ENCODE results near the gene NPC1L1. TPM values are rescaled to one million over a fixed set of nuclear protein-coding genes. Genes with fewer than 3 reads are reported as not detected.

NPC1L1 gene
- total RNA-seq, 1 experiment from 2014 or later, result 0.04 TPM

DNA sequence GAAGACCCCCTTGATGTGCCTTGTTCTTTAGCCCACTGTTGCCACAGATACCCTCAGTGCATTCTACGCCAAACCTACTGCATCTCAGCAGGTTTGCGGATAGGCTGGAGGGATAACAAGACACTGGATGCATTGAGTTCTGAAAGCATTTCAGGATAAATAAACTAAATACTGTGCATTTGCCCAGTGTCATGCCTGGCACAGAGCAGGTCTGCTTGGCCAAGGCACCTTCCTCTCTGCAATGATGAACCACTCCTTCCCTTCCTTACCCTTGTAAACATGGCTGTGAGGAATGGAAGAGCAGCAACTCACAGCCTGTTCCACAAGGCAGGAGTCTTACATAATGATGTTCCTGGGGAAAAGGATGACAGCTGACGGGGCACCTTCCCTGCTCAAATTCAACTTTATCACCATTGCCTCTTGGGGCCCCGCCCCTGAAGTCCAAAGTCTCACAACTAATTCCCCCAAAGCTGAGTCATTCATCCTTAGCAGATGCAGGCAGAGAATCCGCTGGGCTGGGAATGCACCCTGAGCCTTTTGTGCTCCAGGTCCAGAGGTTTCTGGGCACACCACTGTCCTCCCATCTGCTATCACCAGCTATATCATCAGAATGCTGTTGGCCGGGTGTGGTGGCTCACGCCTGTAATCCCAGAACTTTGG lies 21.0 kb upstream of the NPC1L1 start:
- ATAC-seq (peak; percentile 56), DNase-seq (peak; percentile 72)
- no peak overlapping the region for H2AFZ ChIP-seq (ENCODE audit: low read length)
- no peaks in the 10 kb centered on the region for H3F3A ChIP-seq (ENCODE audit: low read length, unreplicated experiment)
- BruUV-seq (replicated peaks), result no TSS peak
- CTCF ChIA-PET, result no interaction called here
- H3K9me2 ChIP-seq (replicated peaks; ENCODE audit: low read length), result no peaks in the 10 kb centered on the region
- H3K27ac ChIP-seq (ENCODE audit: low read length), result peak overlapping the region; percentile 11; the same call in 1 of the 2 replicates
- H4K20me1 ChIP-seq (ENCODE audit: low read length), result peaks cover 6% of the 10 kb centered on the region; the same call in 1 of the 2 replicates
- H3K79me2 ChIP-seq (ENCODE audit: low read length), result no peaks in the 10 kb centered on the region
- POLR2A ChIA-PET (ENCODE audit: unreplicated experiment), result no interaction called here
- no peak overlapping the region for H3K9ac ChIP-seq (ENCODE audit: low read length)
- H3K36me3 ChIP-seq (ENCODE audit: low read depth, low read length), result peaks cover 16% of the 10 kb centered on the region; the same call in 1 of the 2 replicates
- no peak overlapping the region for H3K4me2 ChIP-seq (ENCODE audit: low read length)
- TF ChIP-seq, protein P1, sequence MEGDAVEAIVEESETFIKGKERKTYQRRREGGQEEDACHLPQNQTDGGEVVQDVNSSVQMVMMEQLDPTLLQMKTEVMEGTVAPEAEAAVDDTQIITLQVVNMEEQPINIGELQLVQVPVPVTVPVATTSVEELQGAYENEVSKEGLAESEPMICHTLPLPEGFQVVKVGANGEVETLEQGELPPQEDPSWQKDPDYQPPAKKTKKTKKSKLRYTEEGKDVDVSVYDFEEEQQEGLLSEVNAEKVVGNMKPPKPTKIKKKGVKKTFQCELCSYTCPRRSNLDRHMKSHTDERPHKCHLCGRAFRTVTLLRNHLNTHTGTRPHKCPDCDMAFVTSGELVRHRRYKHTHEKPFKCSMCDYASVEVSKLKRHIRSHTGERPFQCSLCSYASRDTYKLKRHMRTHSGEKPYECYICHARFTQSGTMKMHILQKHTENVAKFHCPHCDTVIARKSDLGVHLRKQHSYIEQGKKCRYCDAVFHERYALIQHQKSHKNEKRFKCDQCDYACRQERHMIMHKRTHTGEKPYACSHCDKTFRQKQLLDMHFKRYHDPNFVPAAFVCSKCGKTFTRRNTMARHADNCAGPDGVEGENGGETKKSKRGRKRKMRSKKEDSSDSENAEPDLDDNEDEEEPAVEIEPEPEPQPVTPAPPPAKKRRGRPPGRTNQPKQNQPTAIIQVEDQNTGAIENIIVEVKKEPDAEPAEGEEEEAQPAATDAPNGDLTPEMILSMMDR (conservative IDR thresholded peaks at IDR 0.05; ENCODE audit: low read depth, low read length), result no peak
- no peak for TF ChIP-seq EZH2 (IDR thresholded peaks at IDR 0.05; ENCODE audit: low read length, unreplicated experiment)
- TF ChIP-seq EZH2phosphoT487 (IDR thresholded peaks at IDR 0.05; ENCODE audit: borderline replicate concordance, low read length), result no peak
- H3K4me3 ChIP-seq (ENCODE audit: low read length), result no peak overlapping the region
- H3K9me3 ChIP-seq (ENCODE audit: low read length), result no peaks in the 10 kb centered on the region
- intact Hi-C loops (cut with micrococcal nuclease), result no loop called here
- H3K4me1 ChIP-seq (ENCODE audit: insufficient read depth, low read length), result peaks cover 16% of the 10 kb centered on the region
- H3K27me3 ChIP-seq (ENCODE audit: low read length), result no peaks in the 10 kb centered on the region

DNA sequence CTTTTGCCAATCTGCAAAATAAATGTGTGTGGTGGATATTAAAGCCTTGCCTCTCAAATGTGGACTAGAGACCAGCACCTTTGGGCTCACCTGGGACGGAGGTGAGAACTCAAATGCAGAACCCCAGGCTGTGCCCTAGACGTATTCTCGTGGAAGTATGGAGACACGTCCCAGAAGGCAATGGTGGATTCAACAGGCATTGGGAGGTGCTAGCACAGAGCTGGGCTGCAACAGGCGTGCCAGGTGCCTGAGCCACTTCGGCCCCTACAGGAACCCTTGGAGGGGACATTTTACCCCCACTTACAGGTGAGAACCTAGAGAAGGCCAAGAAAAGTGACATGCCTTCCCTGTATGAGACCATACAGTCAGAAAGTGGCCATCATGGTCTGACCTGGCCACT lies 20.4 kb upstream of the NPC1L1 start:
- intact Hi-C loops (cut with micrococcal nuclease), result no loop called here
- H3F3A ChIP-seq (ENCODE audit: low read length, unreplicated experiment), result no peaks in the 10 kb centered on the region
- H2AFZ ChIP-seq (ENCODE audit: low read length), result no peak overlapping the region
- BruUV-seq (replicated peaks), result no TSS peak
- peaks cover 16% of the 10 kb centered on the region for H3K4me1 ChIP-seq (ENCODE audit: insufficient read depth, low read length)
- H3K4me3 ChIP-seq (ENCODE audit: low read length), result no peak overlapping the region
- no peak overlapping the region for H3K27ac ChIP-seq (ENCODE audit: low read length)
- ChIA-PET CTCF (no interaction called here), POLR2A (ENCODE audit: unreplicated experiment) (no interaction called here)
- no peaks in the 10 kb centered on the region for H3K9me3 ChIP-seq (ENCODE audit: low read length)
- no peak for ATAC-seq
- no peaks in the 10 kb centered on the region for H3K9me2 ChIP-seq (replicated peaks; ENCODE audit: low read length)
- H4K20me1 ChIP-seq (ENCODE audit: low read length), result peaks cover 6% of the 10 kb centered on the region; the same call in 1 of the 2 replicates
- no peak for DNase-seq
- H3K4me2 ChIP-seq (ENCODE audit: low read length), result no peak overlapping the region
- TF ChIP-seq, protein P1 (conservative IDR thresholded peaks at IDR 0.05; ENCODE audit: low read depth, low read length), result no peak
- no peak for TF ChIP-seq EZH2phosphoT487 (IDR thresholded peaks at IDR 0.05; ENCODE audit: borderline replicate concordance, low read length)
- TF ChIP-seq EZH2 (IDR thresholded peaks at IDR 0.05; ENCODE audit: low read length, unreplicated experiment), result no peak
- no peak overlapping the region for H3K9ac ChIP-seq (ENCODE audit: low read length)
- no peaks in the 10 kb centered on the region for H3K27me3 ChIP-seq (ENCODE audit: low read length)
- peaks cover 16% of the 10 kb centered on the region; the same call in 1 of the 2 replicates for H3K36me3 ChIP-seq (ENCODE audit: low read depth, low read length)
- H3K79me2 ChIP-seq (ENCODE audit: low read length), result no peaks in the 10 kb centered on the region

DNA sequence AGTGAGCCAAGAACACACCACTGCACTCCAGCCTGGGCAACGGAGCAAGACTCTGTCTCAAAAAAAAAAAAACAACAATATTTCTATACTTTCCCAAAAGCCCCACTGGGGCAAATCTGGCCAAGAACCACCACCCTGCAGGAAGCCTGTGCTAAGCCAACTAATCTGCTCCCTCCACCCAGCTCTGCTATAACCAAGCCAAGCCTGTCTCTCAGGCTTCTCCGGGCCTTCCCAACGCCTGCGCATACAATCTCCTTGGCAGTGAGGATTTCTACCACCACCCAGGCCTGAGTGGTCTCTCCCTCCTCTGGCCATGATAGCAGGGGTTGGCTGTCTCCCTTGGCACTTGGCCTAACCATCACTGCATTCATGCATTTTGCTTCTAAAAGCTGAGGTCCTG lies 18.4 kb upstream of the NPC1L1 start:
- H3K27ac ChIP-seq (ENCODE audit: low read length), result no peak overlapping the region
- H3K9ac ChIP-seq (ENCODE audit: low read length), result no peak overlapping the region
- H3K79me2 ChIP-seq (ENCODE audit: low read length), result no peaks in the 10 kb centered on the region
- no peak for ATAC-seq
- peaks cover 16% of the 10 kb centered on the region for H3K4me1 ChIP-seq (ENCODE audit: insufficient read depth, low read length)
- ChIA-PET CTCF (interaction anchor here (0.7 kb wide), 1 partner anchor 22 kb away, joined by 4 read pairs; no protein-coding TSS in a partner anchor), POLR2A (ENCODE audit: unreplicated experiment) (no interaction called here)
- no peak for DNase-seq
- H2AFZ ChIP-seq (ENCODE audit: low read length), result no peak overlapping the region
- no peaks in the 10 kb centered on the region for H3K9me2 ChIP-seq (replicated peaks; ENCODE audit: low read length)
- H3K4me3 ChIP-seq (ENCODE audit: low read length), result no peak overlapping the region
- H3K36me3 ChIP-seq (ENCODE audit: low read depth, low read length), result peaks cover 6% of the 10 kb centered on the region; the same call in 1 of the 2 replicates
- no peaks in the 10 kb centered on the region for H3F3A ChIP-seq (ENCODE audit: low read length, unreplicated experiment)
- intact Hi-C loops (cut with micrococcal nuclease), result no loop called here
- H3K9me3 ChIP-seq (ENCODE audit: low read length), result no peaks in the 10 kb centered on the region
- TF ChIP-seq EZH2phosphoT487 (IDR thresholded peaks at IDR 0.05; ENCODE audit: borderline replicate concordance, low read length), result no peak
- TF ChIP-seq, protein P1 (conservative IDR thresholded peaks at IDR 0.05; ENCODE audit: low read depth, low read length), result no peak
- TF ChIP-seq EZH2 (IDR thresholded peaks at IDR 0.05; ENCODE audit: low read length, unreplicated experiment), result no peak
- no peak overlapping the region for H3K4me2 ChIP-seq (ENCODE audit: low read length)
- H4K20me1 ChIP-seq (ENCODE audit: low read length), result no peaks in the 10 kb centered on the region
- BruUV-seq (replicated peaks), result no TSS peak
- H3K27me3 ChIP-seq (ENCODE audit: low read length), result no peaks in the 10 kb centered on the region
